ENCODE measurements around the gene AKNA. TPM values are rescaled to one million over a fixed set of nuclear protein-coding genes. Genes with fewer than 3 reads are reported as not detected.
A peak's percentile ranks its signal among the peaks of the same experiment; 100 is the strongest.

The AKNA gene
- total and polyA plus RNA-seq, 5 donors from 2014 or later = 11.9 to 381 (median 14.6) TPM

DNA sequence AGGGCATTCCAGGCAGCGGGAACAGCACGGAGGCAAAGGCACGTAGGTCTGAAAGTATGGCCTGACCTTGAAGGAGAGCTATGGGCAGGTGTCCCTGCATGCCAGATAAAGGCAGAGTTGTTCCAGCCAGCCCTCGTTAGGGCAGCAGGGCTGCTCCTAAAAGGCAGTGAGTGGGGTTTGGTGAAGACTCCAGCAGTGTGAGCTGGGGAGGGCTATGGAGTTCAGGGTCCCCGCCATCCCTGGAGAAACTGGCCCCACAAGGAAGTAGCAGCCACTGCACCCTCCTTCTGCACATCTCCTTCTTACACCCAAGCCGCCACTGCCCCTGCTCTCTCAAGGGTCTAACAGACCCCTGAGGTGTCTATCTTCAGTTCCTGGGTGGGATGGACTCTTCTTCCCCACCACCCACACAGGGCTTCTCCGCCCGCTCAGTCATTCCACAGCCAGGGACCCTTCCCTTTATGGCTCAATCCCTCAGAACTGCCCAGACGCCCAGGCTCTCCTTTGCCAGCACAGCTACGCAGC lies 1.4 kb downstream of the AKNA start:
- H3K27me3 ChIP-seq (ENCODE audit: control insufficient read depth, insufficient read depth, low read length) = no peaks in the 10 kb centered on the region
- Mint-ChIP-seq H3K9me3 (peaks cover 0 to 2% (median 0%) of the 10 kb centered on the region in 7 donors), H3K4me3 (peak overlapping the region; percentile 93 to 99 (median 97)), H3K27me3 (no peaks in the 10 kb centered on the region), H3K36me3 (peaks cover 44% of the 10 kb centered on the region), H3K4me1 (peaks cover 11 to 76% (median 57%) of the 10 kb centered on the region in 4 donors), H3K27ac (peak overlapping the region; percentile 96 to 100 (median 97))
- peak overlapping the region; percentile 98 for H3K27ac ChIP-seq (ENCODE audit: insufficient read depth, low read length, poor library complexity, severe bottlenecking)
- no peak for ATAC-seq (ENCODE audit: low read depth in 2 of 2)
- H3K9me3 ChIP-seq (ENCODE audit: control insufficient read depth in 2 of 2, low read length in 2 of 2) = no peaks in the 10 kb centered on the region
- H3K4me3 ChIP-seq (ENCODE audit: low read depth, low read length) = peak overlapping the region; percentile 98
- DNase-seq = no peak
- H3K36me3 ChIP-seq (ENCODE audit: control insufficient read depth, insufficient read depth, low read length) = peaks cover 19% of the 10 kb centered on the region
- H3K4me1 ChIP-seq (ENCODE audit: control insufficient read depth, insufficient read depth, low read length, poor library complexity, severe bottlenecking) = peaks cover 83% of the 10 kb centered on the region

DNA sequence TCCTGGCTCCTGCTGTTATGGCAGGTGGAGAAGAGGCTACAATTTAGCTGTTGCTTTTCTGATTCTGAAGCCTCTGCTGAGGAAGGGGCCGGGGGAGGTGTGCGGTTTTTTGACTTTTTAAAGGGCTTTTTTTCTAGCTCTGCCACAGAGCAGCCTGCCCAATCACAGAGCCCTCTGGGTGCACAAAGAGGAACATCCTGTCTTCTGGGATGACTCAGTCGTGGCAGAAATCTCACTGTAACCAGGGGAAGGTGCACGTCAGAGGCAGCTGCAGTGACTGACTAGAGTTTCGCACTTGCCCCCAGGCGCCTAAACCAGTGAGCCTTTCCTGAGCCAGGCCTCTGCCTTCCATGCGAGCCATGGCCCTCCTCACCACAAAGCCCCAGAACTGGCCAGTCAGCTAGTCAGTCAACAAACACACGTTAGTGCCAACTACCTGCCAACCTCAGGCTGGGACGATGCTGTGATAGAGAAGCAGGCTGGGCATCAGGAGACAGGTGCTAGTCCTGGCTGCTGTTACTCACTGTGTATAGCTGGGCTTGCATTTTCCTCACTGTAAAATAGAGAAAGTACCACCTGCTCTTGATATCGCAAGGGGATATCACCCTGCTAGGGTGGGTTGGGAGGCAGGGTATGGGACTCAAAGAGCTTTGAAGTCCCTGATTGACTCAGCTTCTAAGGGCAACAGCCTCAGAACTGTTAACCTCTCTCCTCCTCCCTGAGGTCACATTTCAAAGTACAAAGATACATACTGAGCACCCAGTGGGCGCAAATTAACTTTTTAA lies 2.2 kb downstream of the AKNA start:
- Mint-ChIP-seq H3K27ac (peak overlapping the region; percentile 96 to 100 (median 97)), H3K4me3 (peak overlapping the region; percentile 93 to 99 (median 97)), H3K9me3 (peaks cover 0 to 2% (median 0%) of the 10 kb centered on the region in 7 donors), H3K4me1 (peaks cover 11 to 75% (median 49%) of the 10 kb centered on the region in 4 donors), H3K36me3 (peaks cover 37% of the 10 kb centered on the region), H3K27me3 (no peaks in the 10 kb centered on the region)
- Histone ChIP-seq H3K9me3 (ENCODE audit: control insufficient read depth in 2 of 2, low read length in 2 of 2) (no peaks in the 10 kb centered on the region), H3K36me3 (ENCODE audit: control insufficient read depth, insufficient read depth, low read length) (peaks cover 27% of the 10 kb centered on the region), H3K4me3 (ENCODE audit: low read depth, low read length) (peak overlapping the region; percentile 98), H3K27ac (ENCODE audit: insufficient read depth, low read length, poor library complexity, severe bottlenecking) (peak overlapping the region; percentile 98), H3K4me1 (ENCODE audit: control insufficient read depth, insufficient read depth, low read length, poor library complexity, severe bottlenecking) (peaks cover 84% of the 10 kb centered on the region), H3K27me3 (ENCODE audit: control insufficient read depth, insufficient read depth, low read length) (no peaks in the 10 kb centered on the region)
- peak; percentile 88 to 89 for ATAC-seq (ENCODE audit: low read depth in 2 of 2)
- DNase-seq = peak; percentile 85 to 97 (median 94)

DNA sequence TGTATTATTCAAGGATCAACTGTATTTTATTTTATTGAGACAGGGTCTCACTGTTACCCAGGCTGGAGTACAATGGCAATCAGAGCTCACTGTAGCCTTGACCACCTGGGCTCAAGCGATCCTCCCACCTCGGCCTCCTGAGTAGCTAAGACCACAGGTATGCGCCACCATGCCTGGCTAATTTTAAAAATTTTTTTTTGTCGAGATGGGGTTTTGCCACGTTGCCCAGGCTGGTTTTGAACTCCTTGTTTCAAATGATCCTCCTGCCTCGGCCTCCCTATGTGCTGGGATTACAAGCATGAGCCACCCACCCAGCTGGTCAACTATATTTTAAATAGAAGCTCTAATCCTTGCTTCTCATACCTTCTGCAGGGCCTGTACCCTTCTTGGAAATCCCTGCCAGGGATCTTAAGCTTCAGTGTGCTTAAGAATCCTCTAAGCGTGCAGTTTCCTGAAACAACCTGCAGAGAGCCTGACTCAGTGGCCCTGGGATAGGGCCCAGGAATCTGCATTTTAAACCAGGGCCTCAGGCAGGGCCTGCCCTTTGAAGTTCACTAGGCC lies 2.9 kb downstream of the AKNA start:
- H3K4me1 Mint-ChIP-seq = peaks cover 11 to 73% (median 47%) of the 10 kb centered on the region in 4 donors
- Histone ChIP-seq H3K27me3 (ENCODE audit: control insufficient read depth, insufficient read depth, low read length) (no peaks in the 10 kb centered on the region), H3K9me3 (ENCODE audit: control insufficient read depth in 2 of 2, low read length in 2 of 2) (no peaks in the 10 kb centered on the region), H3K27ac (ENCODE audit: insufficient read depth, low read length, poor library complexity, severe bottlenecking) (peak overlapping the region; percentile 98), H3K36me3 (ENCODE audit: control insufficient read depth, insufficient read depth, low read length) (peaks cover 34% of the 10 kb centered on the region), H3K4me3 (ENCODE audit: low read depth, low read length) (peak overlapping the region; percentile 98), H3K4me1 (ENCODE audit: control insufficient read depth, insufficient read depth, low read length, poor library complexity, severe bottlenecking) (peaks cover 84% of the 10 kb centered on the region)
- H3K27ac Mint-ChIP-seq = peak overlapping the region; percentile 96 to 100 (median 97)
- peak overlapping the region; percentile 93 to 99 (median 97) for H3K4me3 Mint-ChIP-seq
- H3K36me3 Mint-ChIP-seq = peaks cover 40% of the 10 kb centered on the region
- ATAC-seq (ENCODE audit: low read depth in 2 of 2) (no peak), DNase-seq (no peak)
- H3K9me3 Mint-ChIP-seq = peaks cover 0 to 2% (median 0%) of the 10 kb centered on the region in 7 donors
- H3K27me3 Mint-ChIP-seq = no peaks in the 10 kb centered on the region

DNA sequence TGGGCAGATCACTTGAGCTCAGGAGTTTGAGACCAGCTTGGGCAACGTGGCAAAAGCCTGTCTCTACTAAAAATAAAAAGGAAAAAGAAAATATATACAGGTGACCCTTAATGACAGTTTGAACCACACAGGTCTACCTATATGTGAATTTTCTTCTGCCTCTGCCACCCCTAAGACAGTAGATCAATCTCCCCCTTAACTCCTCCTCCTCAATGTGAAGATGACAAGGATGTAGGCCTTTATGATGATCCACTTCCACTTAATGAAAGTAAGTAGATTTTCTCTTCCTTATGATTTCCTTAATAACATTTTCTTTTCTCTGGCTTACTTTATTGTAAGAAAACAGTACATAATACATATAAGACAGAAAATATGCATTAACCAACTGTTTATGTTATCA lies 3.4 kb downstream of the AKNA start:
- peak overlapping the region; percentile 96 to 99 (median 97) for H3K27ac Mint-ChIP-seq
- ATAC-seq (ENCODE audit: low read depth in 2 of 2) = no peak
- H3K4me1 Mint-ChIP-seq = peaks cover 11 to 73% (median 46%) of the 10 kb centered on the region in 4 donors
- peaks cover 46% of the 10 kb centered on the region for H3K36me3 Mint-ChIP-seq
- Histone ChIP-seq H3K9me3 (ENCODE audit: control insufficient read depth in 2 of 2, low read length in 2 of 2) (no peaks in the 10 kb centered on the region), H3K36me3 (ENCODE audit: control insufficient read depth, insufficient read depth, low read length) (peaks cover 40% of the 10 kb centered on the region), H3K27me3 (ENCODE audit: control insufficient read depth, insufficient read depth, low read length) (no peaks in the 10 kb centered on the region), H3K27ac (ENCODE audit: insufficient read depth, low read length, poor library complexity, severe bottlenecking) (peak overlapping the region; percentile 98), H3K4me3 (ENCODE audit: low read depth, low read length) (peak overlapping the region; percentile 98), H3K4me1 (ENCODE audit: control insufficient read depth, insufficient read depth, low read length, poor library complexity, severe bottlenecking) (peaks cover 84% of the 10 kb centered on the region)
- no peaks in the 10 kb centered on the region for H3K27me3 Mint-ChIP-seq
- peak overlapping the region; percentile 93 to 99 (median 97) for H3K4me3 Mint-ChIP-seq
- peaks cover 0 to 2% (median 0%) of the 10 kb centered on the region in 7 donors for H3K9me3 Mint-ChIP-seq
- DNase-seq = no peak

DNA sequence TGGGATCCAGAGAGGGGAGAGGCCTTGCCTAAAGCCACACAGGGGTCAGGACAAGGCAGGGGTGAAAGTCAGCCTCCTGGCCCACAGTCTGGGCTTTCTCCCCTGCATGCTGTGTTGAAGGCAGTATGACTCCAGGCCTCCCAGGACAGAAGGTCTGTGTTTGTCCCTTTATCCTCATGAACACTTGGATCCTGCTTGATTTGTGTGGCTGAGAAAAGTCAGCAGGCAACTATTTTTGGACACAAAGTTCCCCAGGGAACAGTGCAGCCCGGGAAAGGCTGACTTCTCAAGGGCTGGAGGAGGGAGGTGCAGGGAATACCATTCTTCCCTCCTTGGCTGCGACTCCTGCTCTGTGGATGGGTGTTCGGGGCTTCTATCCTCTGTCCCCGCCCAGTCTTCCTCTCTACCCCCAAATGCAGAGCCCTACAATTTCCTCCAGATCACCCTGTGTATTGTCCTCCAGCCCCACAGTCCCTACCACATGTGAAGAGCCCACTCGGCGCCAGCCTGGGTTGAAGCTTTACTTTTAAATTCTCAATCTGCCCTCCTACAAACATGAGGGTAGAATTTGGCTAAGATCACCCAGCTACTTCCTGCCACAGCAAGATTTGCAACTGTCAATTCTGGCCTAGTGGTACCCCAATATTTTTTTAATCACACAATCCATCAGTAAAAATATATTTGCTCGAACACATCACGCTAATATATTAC lies 4.1 kb downstream of the AKNA start:
- peaks cover 7 to 73% (median 44%) of the 10 kb centered on the region in 4 donors for H3K4me1 Mint-ChIP-seq
- Histone ChIP-seq H3K9me3 (ENCODE audit: control insufficient read depth in 2 of 2, low read length in 2 of 2) (no peaks in the 10 kb centered on the region), H3K27ac (ENCODE audit: insufficient read depth, low read length, poor library complexity, severe bottlenecking) (peak overlapping the region; percentile 98), H3K4me3 (ENCODE audit: low read depth, low read length) (peak overlapping the region; percentile 98), H3K36me3 (ENCODE audit: control insufficient read depth, insufficient read depth, low read length) (peaks cover 46% of the 10 kb centered on the region), H3K4me1 (ENCODE audit: control insufficient read depth, insufficient read depth, low read length, poor library complexity, severe bottlenecking) (peaks cover 84% of the 10 kb centered on the region), H3K27me3 (ENCODE audit: control insufficient read depth, insufficient read depth, low read length) (no peaks in the 10 kb centered on the region)
- DNase-seq = peak in 1 of 3 donors; percentile 63
- no peaks in the 10 kb centered on the region for H3K27me3 Mint-ChIP-seq
- ATAC-seq (ENCODE audit: low read depth in 2 of 2) = no peak
- H3K27ac Mint-ChIP-seq = peak overlapping the region; percentile 96 to 99 (median 97)
- H3K36me3 Mint-ChIP-seq = peaks cover 50% of the 10 kb centered on the region
- peaks cover 0 to 2% (median 0%) of the 10 kb centered on the region in 7 donors for H3K9me3 Mint-ChIP-seq
- peak overlapping the region; percentile 93 to 99 (median 97) for H3K4me3 Mint-ChIP-seq

DNA sequence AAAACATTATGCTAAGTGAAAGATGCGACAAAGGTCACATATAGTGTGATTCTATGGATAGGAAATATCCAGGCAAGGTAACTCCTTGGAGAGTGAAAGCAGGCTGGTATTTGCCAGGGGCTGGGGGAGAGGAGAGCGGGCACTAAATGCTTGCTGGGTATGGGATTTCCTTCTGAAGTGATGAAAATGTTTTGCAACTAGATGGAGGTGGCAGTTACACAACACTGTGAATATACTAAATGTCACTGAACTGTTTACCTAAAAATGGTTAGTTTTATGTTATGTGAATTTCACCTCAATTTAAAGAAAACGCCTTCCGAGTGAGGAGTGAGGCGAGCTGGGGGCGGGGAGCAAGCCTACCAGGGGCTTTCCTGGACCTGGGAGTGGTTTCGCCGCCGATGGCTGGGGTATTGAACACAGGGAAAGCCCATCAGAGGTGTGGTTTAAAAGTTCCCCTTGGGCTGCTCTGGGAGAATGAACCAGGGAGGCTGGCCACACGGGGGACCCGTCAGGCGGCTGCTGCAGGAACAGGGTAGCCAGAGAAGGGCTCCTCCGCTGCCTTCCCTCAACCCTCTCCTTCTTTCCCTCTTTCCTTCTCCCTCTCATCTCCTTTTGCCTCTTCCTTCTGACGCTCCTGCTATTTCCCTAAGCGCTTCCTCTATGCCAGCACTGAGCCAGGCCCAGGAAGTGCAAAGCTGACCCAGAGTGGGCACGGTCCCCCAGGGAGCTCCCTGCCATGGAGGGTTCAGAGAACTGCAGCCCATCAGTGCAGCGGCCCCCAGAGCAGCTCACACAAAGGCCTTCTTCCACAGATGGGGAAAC lies 4.9 kb downstream of the AKNA start:
- Histone ChIP-seq H3K36me3 (ENCODE audit: control insufficient read depth, insufficient read depth, low read length) (peaks cover 54% of the 10 kb centered on the region), H3K27me3 (ENCODE audit: control insufficient read depth, insufficient read depth, low read length) (no peaks in the 10 kb centered on the region), H3K9me3 (ENCODE audit: control insufficient read depth in 2 of 2, low read length in 2 of 2) (no peaks in the 10 kb centered on the region), H3K27ac (ENCODE audit: insufficient read depth, low read length, poor library complexity, severe bottlenecking) (peak overlapping the region; percentile 98), H3K4me3 (ENCODE audit: low read depth, low read length) (peak overlapping the region; percentile 98), H3K4me1 (ENCODE audit: control insufficient read depth, insufficient read depth, low read length, poor library complexity, severe bottlenecking) (peaks cover 84% of the 10 kb centered on the region)
- Mint-ChIP-seq H3K4me1 (peaks cover 10 to 73% (median 49%) of the 10 kb centered on the region in 4 donors), H3K27me3 (no peaks in the 10 kb centered on the region), H3K36me3 (peaks cover 56% of the 10 kb centered on the region), H3K4me3 (peak overlapping the region; percentile 93 to 99 (median 97)), H3K9me3 (peaks cover 0 to 2% (median 0%) of the 10 kb centered on the region in 7 donors), H3K27ac (peak overlapping the region; percentile 96 to 99 (median 97))
- DNase-seq (peak in 1 of 3 donors; percentile 73), ATAC-seq (ENCODE audit: low read depth in 2 of 2) (no peak)

Data from CD4-positive, CD25-positive, alpha-beta regulatory T cell (primary cell).